Epithelial cell of proximal tubule (primary cell): ENCODE results near the gene RIPOR3. TPM values are rescaled to one million over a fixed set of nuclear protein-coding genes. Genes with fewer than 3 reads are reported as not detected.

Experiments used
- DNase-seq: peaks from one replicate; pipeline ENCODE4 v3.0.0-alpha.2; 2011; ENCODE audit warnings: low read depth
- H3K4me3 ChIP-seq: 2 replicates; pipeline ENCODE4 v1.5.1; 2011; ENCODE audit warnings: low read depth, mild to moderate bottlenecking, low read length
- total RNA-seq: library from RNA; depleted of rRNA; stranded (reverse); fragments of >200 nt; gene quantifications from 2 replicates; pipeline ENCODE4 v1.2.3, GENCODE V29; 2015
- TF ChIP-seq, protein P1 (sequence below): conservative IDR thresholded peaks from 2 replicates; pipeline ENCODE4 v1.5.1; 2012; ENCODE audit warnings: low read depth, mild to moderate bottlenecking, low read length

RIPOR3 gene
- total RNA-seq, 1 donor from 2014 or later = 1.8 TPM

DNA sequence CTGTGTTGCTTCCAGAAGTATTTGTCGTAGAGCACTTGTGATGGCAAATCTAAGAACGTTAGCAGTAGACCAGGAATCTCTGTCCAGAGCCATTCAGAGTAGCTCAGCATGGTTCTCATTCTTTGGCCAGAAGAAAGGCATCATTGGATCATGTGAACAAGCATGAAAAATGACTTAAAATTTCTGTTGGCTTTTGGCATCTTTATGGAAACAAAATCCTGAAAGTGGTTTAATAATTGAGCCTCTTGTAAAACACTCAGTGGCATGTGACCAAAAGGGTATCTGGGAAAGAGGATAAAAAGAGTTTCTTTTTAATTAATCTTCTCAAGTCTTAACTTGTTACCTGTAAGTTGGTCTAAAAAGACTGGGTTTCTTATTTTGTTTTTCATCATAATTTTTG is 126.0 kb downstream of the RIPOR3 start:
- H3K4me3 ChIP-seq = no peak overlapping the region
- DNase-seq = no peak
- TF ChIP-seq, protein P1, sequence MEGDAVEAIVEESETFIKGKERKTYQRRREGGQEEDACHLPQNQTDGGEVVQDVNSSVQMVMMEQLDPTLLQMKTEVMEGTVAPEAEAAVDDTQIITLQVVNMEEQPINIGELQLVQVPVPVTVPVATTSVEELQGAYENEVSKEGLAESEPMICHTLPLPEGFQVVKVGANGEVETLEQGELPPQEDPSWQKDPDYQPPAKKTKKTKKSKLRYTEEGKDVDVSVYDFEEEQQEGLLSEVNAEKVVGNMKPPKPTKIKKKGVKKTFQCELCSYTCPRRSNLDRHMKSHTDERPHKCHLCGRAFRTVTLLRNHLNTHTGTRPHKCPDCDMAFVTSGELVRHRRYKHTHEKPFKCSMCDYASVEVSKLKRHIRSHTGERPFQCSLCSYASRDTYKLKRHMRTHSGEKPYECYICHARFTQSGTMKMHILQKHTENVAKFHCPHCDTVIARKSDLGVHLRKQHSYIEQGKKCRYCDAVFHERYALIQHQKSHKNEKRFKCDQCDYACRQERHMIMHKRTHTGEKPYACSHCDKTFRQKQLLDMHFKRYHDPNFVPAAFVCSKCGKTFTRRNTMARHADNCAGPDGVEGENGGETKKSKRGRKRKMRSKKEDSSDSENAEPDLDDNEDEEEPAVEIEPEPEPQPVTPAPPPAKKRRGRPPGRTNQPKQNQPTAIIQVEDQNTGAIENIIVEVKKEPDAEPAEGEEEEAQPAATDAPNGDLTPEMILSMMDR = no peak

DNA sequence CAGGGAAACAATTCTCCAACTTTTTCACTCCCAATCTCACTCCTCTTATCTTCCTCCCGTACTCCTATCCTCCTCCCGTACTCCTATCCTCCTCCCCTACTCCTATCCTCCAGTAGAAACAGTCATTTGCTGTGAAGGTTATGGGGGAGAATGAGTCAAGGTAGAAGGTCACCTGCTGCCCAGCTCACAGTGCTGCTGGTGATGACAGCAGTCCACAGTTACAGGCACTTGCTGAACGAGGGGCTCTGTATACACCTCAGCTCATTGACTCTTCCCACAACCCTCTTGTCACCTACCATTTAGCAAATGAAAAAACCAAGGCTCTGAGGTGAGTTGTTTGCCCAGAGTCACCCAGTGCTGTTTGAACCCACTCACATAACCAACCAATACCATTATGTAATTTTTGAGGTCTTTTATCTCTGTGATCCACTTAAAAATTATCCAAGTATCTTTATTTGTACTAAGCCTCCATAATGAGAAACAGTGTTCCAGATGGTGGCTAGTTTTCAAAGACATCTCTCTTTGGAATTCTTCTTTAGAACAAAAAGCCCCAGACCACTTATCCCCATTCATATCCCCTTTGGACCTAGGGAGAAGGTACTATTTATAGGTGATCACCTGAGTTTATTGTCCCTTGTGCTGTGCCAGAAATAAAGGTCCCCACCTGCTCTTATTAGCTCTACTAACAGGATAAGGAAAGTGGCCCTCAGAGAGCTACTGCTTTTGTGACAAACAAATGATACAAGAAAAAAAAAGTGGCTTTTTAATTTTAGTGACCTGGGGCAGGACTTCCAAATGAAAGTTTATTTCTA is 128.0 kb downstream of the RIPOR3 start:
- TF ChIP-seq, protein P1 = no peak

DNA sequence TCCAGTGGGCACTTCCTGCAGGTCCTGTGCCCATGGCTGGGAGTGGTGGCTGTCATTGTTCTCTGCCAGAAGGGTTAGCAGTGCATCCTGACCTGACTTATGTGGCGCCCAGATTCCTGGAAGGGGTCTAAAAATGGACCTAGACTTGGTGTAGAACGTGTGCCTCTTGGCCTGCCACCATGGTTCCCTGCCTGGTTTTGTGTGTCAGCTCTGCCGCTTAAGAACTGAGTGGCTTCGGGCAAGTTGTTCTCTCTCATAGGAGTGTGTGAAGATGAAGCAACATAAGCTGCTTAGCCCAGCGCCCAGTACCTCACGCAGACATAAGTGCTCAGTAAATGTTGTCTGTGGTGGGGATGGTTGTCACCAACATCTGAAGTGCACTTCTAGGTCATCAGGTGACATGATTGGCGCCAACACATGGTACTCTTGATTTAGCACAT is 129.1 kb downstream of the RIPOR3 start:
- TF ChIP-seq, protein P1 = no peak
- DNase-seq = no peak
- H3K4me3 ChIP-seq = no peak overlapping the region

More for the DNA sequence above, 128.0 kb downstream of the RIPOR3 start:
- no peak for DNase-seq
- H3K4me3 ChIP-seq = no peak overlapping the region

DNA sequence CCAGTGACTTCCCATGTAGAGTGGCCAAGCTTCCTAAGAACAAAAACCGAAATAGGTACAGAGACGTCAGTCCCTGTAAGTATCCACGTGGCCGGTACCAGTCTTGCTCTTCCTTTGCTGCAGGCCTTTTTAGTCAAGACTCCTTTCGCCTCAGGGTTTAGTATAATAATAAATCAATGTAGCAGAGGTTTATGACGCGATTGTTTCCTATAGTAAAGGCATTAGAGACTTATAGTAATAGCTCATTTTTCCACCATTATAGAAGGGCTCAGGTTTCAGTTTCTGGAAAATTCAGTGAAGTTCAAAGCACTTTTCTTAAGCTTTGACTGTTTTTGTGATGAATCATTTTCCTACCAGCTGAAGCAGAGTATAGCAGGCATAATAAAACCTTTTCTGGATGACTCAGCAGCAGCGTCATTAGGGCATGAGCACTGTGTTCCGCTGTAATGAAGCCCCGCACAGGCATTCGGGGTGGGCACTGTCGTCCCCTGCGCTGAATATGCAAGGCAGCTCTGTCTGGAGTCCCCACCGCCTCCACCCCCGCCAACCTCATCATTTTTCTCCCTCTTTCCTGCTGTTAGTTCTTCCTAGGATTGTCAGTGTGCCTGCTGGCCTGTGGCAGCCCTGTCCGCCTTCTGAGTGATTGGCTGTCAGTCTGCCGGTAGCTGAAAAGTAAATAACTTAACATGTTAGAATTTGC is 129.8 kb downstream of the RIPOR3 start:
- no peak overlapping the region for H3K4me3 ChIP-seq
- TF ChIP-seq, protein P1 = no peak
- DNase-seq = peak; percentile 76

DNA sequence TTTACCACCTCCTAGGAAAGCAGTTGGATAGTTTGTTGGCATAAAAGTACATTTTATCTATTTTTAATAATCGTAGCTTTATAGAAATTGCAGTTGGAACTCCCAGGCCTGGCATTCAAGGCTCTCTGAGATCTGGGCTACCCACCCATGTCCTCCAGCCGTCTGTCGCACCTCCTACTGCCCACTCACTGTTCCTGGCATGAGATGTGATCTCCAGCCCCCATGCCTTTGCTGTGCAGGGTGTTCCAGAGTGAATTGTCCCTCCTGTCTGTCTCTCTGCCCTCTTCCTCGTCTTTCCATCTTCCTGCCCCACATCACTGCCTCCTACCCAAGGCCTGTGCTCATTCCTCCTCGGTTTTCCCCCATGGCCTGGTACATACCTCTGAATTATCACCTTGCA is 130.5 kb downstream of the RIPOR3 start:
- H3K4me3 ChIP-seq = no peak overlapping the region
- no peak for DNase-seq
- TF ChIP-seq, protein P1 = no peak

DNA sequence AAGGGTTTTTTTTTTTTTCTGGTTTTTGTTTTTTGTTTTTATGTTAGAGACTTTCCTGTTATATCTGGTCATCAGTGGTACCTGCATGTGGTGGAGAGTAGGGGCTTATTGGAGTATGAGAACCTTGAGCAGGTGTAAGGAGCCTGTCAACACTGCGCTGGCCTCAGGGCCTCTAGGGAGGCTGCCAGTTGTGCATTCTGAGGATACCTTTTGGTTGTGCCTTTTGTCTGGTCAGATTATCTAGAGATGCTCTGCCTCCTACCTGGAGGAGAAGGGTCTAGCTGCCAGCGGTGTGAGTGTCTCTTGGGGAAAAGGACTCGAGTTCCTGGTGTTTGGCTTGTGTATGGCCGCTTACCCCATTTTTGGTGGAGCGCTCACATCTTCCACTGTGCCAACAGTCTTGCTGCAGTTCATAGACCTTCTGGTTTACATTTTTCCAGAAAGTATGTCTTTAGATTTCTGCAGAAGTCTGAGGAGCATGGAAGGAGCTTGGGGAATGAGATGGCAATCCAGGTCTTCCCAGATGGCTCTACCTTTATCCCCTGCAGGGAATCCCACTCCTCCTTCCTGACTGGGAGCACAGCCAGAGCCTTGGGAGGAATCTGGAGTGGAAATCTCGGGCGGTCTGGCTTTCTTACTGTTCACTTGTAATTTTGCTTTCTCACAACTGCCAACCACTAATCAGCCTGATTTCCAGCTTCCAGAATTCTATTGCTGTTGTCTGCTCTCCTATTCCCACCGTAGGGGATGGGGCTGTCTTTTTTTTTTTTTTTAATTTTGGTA is 131.3 kb downstream of the RIPOR3 start:
- TF ChIP-seq, protein P1 = no peak
- no peak overlapping the region for H3K4me3 ChIP-seq
- no peak for DNase-seq
